HepG2 (cell line): ENCODE results near the gene GRID1.

ENCODE experiments used
- BHLHE40 ChIP-seq: IDR thresholded peaks from 2 replicates; pipeline ENCODE4 v1.6.1; 2011; ENCODE audit warnings: low read length, improper control_type of control experiment
- BRCA1 ChIP-seq: sonication (generic); formaldehyde crosslinking; IDR thresholded peaks from 2 replicates; pipeline ENCODE4 v1.4.0; 2020; ENCODE audit warnings: missing genetic modification reagents
- STAG1 ChIP-seq: sonication (generic); formaldehyde crosslinking; IDR thresholded peaks from 2 replicates; pipeline ENCODE4 v1.4.0; 2020; ENCODE audit warnings: missing genetic modification reagents

GRCh38 chr10:86392723-86393094 lies 26.1 kb upstream of the GRID1 start:
- TF ChIP-seq STAG1 (CRISPR knock-in tag) (no peak), BHLHE40 (no peak), BRCA1 (CRISPR knock-in tag) (no peak)
